Activated T-cell treated with anti-CD3 and anti-CD28 coated beads, Interleukin-2, amount 50 U/mL, for 4 hours (primary cell): Measurements from ENCODE around the gene C1orf52. TPM values are rescaled to one million over a fixed set of nuclear protein-coding genes. Genes with fewer than 3 reads are reported as not detected.
"Not testable (repeated sequence)": the region's sequence is repeated elsewhere in the genome, so short reads cannot be mapped to it uniquely, and the experiment has no call there.

Experiments
- ATAC-seq, 2 donors: fragments of 200-7000 bp; cut with Tn5 transposase; one replicate each; pipeline ENCODE4 v1.10.0; 2021
- DNase-seq: peaks from one replicate; pipeline ENCODE4 v3.0.0-alpha.2; 2020
- H3K27me3 Mint-ChIP-seq: one replicate; pipeline ENCODE4 v1.8.0; 2021; ENCODE audit warnings: low read depth, mixed read lengths
- H3K36me3 Mint-ChIP-seq: one replicate; pipeline ENCODE4 v1.8.0; 2022; ENCODE audit warnings: mixed read lengths; ENCODE audit not compliant: insufficient read depth
- H3K4me1 Mint-ChIP-seq: one replicate; pipeline ENCODE4 v1.8.0; 2021; ENCODE audit warnings: low read depth, mixed read lengths
- H3K4me3 Mint-ChIP-seq: one replicate; pipeline ENCODE4 v1.8.0; 2021; ENCODE audit warnings: mild to moderate bottlenecking, moderate library complexity, mixed read lengths
- H3K9me3 Mint-ChIP-seq: one replicate; pipeline ENCODE4 v1.8.0; 2021; ENCODE audit warnings: mixed read lengths
- total RNA-seq, 3 donors: library from RNA; stranded (reverse); gene quantifications; one replicate each; pipeline ENCODE4 v1.2.1, GENCODE V29; 2021

The C1orf52 gene
- total RNA-seq, 3 donors from 2014 or later, result 29.1 to 36.3 (median 32.5) TPM

DNA sequence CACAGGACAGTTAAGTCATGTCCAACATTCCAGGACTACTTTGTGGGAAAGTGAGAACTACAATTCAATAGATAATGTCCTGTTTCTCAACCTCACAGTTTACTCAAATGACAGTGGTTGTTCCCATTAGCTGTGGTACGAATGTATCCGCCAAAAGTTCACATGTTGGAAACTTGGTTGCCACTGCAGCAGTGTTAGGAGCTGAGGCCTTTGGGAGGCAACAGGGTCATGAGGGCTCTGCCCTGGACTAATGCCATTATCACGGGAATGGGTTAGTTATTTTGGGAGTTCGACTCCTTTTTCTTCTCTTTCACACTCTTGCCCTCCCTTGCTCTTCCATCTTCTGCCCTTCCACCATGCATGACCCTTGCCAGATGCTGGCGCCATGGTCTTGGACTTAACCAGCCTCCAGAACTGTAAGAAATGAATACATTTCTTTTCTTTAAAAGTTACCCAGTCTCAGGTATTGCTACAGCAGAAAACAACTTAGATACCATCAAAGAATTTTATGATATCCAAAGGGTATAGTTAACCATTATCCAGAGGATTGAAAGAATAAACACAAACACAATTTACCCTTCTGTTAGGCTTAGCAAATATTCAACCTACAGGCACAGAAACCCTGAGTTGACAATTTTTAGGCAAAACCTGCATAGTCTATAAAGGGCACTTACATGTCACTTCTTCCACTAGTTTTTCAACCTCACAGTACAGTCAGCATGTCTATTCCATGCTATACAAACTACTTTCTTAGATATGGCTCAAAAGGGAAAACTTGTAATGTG is 9.5 kb upstream of the C1orf52 start:
- ATAC-seq, result no peak
- Mint-ChIP-seq H3K4me3 (no peak overlapping the region), H3K9me3 (no peaks in the 10 kb centered on the region), H3K4me1 (peaks cover 43% of the 10 kb centered on the region), H3K27me3 (no peaks in the 10 kb centered on the region), H3K36me3 (peaks cover 40% of the 10 kb centered on the region)
- DNase-seq, result no peak

DNA sequence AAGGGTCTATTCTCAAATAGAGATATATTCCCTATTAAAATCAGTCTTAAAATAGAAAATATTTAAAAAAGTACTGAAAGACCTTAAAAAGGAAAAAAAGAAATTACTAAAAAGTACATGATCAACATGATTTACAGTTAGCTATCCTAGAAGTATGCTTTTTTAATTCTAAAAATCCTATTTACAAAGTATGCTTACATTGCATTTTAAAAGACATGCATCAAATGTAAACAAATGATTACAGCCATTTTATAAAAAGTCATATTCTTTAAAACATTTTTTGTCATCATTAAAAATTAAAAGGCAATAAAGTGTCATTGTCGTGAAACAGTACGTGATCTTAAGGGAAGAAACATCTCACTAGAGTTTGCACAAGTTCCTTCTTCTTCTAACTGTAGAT is 7.9 kb upstream of the C1orf52 start:
- DNase-seq, result no peak
- H3K9me3 Mint-ChIP-seq, result no peaks in the 10 kb centered on the region
- peaks cover 33% of the 10 kb centered on the region for H3K36me3 Mint-ChIP-seq
- no peak overlapping the region for H3K4me3 Mint-ChIP-seq
- ATAC-seq, result no peak
- H3K27me3 Mint-ChIP-seq, result no peaks in the 10 kb centered on the region
- peaks cover 28% of the 10 kb centered on the region for H3K4me1 Mint-ChIP-seq

DNA sequence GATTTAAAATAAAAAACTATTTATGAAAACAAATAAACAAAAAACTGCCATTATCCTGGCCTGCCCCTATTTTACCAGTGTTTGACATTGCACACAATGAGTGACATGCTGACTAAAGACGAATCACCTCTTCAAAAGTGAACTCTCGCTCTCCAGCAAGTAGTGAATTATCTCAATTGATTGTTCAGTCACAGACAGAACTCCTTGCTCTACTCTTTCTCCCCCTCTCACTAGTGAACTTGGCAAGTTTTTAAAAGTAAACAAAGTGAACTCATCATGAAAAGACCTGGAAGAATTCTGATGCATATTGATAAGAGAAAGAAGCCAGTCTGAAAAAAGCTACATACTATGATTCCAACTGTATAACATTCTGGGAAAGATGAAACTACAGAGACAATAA is 4.7 kb upstream of the C1orf52 start:
- no peaks in the 10 kb centered on the region for H3K9me3 Mint-ChIP-seq
- no peaks in the 10 kb centered on the region for H3K27me3 Mint-ChIP-seq
- no peak for ATAC-seq
- H3K4me3 Mint-ChIP-seq, result no peak overlapping the region
- peaks cover 13% of the 10 kb centered on the region for H3K4me1 Mint-ChIP-seq
- no peak for DNase-seq
- peaks cover 16% of the 10 kb centered on the region for H3K36me3 Mint-ChIP-seq

DNA sequence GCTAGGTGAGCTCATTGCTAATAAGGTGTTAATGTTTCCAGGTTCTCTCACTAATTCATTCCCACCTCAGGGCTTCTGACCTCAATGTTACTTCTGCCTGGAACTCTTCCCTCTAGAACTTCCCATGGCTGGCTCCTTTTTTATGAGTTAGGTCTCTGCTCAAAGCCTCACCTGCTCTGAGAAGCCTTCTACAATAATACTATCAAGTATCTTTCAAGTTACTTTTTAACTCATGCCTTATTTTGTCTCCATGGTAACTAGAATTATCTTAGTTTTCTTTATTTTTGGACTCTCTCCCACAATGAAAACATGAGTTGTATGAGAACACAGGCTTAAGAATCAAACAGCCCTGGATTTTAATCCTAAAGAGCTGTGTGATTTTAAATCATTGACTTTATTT is 3.5 kb upstream of the C1orf52 start:
- H3K4me1 Mint-ChIP-seq, result peaks cover 17% of the 10 kb centered on the region
- ATAC-seq, result no peak
- DNase-seq, result no peak
- no peak overlapping the region for H3K4me3 Mint-ChIP-seq
- H3K27me3 Mint-ChIP-seq, result no peaks in the 10 kb centered on the region
- peaks cover 18% of the 10 kb centered on the region for H3K36me3 Mint-ChIP-seq
- no peaks in the 10 kb centered on the region for H3K9me3 Mint-ChIP-seq

DNA sequence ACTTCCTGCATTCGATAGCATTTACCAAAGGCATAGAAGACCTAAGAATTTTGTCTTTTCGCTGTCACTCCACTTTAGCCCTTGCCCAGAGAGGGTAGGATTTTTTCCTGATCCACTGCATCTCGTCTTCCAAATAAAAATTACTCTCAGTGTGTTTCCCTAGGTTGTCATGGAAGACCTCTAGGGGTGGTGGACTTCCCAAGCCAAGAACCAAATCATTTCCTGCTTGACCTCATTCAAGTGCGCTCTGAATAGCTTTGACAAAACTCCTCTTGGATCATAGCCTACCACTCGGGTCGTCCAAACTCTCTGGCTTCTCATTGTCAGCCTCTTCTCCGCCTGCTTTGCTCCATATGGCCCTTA is 431 bp upstream of the C1orf52 start:
- no peak for ATAC-seq
- Mint-ChIP-seq H3K27me3 (no peaks in the 10 kb centered on the region), H3K9me3 (no peaks in the 10 kb centered on the region), H3K4me3 (peak overlapping the region; percentile 97), H3K4me1 (peaks cover 34% of the 10 kb centered on the region), H3K36me3 (peaks cover 28% of the 10 kb centered on the region)
- no peak for DNase-seq

DNA sequence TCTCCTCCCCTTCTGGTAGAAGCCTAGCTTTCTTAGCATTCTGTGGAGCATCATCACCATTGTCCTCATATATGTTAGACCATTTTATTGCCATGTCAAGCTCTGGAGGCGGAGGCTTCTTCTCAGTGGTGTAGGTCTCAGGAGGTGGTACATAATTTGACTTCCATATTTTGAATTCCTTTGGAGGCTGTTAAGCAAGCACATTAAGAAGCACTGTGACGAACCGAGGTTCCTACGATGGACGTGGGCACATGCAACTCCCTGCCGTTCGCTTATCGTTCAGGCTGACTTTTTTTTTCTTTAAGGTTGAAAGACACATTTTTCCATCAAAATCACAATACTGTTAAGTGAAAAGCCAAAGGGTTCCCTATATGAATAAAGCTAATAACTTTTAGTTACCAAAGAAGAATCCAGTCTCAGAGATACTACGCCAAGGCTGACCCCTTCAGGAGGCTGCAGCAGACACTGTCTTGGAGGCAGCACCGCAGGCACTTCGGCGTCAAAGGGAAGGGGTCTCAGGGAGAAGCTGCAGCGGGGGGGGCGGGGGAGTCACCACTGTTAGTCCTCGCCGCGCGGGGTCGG is 835 bp downstream of the C1orf52 start:
- no peak for DNase-seq
- peak overlapping the region; percentile 97 for H3K4me3 Mint-ChIP-seq
- H3K36me3 Mint-ChIP-seq, result peaks cover 23% of the 10 kb centered on the region
- H3K9me3 Mint-ChIP-seq, result no peaks in the 10 kb centered on the region
- no peaks in the 10 kb centered on the region for H3K27me3 Mint-ChIP-seq
- ATAC-seq, result peak in 1 of 2 donors; percentile 25
- peaks cover 42% of the 10 kb centered on the region for H3K4me1 Mint-ChIP-seq

DNA sequence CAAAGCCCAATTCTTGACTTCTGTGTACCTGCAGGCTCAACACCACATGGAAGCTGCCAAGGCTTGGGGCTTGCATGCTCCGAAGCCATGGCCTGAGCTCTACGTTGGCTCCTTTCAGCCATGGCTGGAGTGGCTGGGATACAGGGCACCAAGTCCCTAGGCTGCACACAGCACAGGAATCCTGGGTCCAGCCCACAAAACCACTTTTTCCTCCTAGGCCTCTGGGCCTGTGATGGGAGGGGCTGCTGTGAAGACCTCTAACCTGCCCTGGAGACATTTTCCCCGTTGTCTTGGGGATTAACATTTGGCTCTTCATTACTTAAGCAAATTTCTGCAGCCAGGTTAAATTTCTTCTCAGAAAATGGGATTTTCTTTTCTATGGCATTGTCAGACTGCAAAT is 10.4 kb downstream of the C1orf52 start:
- H3K9me3 Mint-ChIP-seq, ATAC-seq, DNase-seq, H3K4me3 Mint-ChIP-seq, H3K27me3 Mint-ChIP-seq: not testable (repeated sequence)
- peaks cover 18% of the 10 kb centered on the region for H3K36me3 Mint-ChIP-seq
- peaks cover 14% of the 10 kb centered on the region for H3K4me1 Mint-ChIP-seq

DNA sequence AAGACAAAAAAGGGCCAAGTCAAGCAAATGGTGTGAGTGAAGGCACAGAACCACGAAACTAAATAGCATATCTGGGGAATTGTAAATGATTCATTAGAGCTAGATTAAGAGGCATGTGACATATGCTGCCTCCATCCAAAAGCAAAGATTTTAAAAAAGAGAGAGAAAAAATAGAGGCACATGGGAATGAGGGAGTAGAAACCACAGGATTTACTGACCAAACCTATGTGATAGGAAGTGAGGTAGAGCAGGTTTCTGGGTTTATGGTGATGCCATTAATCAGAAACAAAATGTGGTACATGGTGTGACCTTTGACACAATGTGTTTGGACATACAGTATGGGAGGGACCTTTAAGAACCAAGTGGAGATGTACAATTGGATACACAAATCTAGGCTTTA is 13.6 kb downstream of the C1orf52 start:
- DNase-seq (no peak), ATAC-seq (no peak)
- Mint-ChIP-seq H3K4me3 (no peak overlapping the region), H3K4me1 (peaks cover 8% of the 10 kb centered on the region), H3K36me3 (peaks cover 12% of the 10 kb centered on the region), H3K9me3 (peaks cover 4% of the 10 kb centered on the region), H3K27me3 (no peaks in the 10 kb centered on the region)

DNA sequence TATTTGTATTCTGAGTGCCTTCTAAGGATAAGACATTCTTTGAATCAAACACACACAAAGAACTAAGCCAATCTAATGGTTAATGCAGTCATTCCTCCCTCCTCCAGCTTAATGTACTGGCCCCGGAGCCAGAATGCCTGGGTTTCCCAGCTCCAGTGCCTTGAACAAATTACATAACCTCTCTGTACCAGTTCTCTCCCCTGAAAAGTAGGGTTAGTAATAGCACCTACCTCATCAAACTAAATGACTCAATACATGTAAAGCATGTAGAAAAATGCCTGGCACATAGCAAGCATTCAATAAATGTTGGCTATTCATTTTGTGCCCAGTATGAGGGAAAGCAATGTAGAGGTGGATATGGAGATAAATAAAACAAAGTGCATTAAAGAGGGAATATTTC is 14.0 kb downstream of the C1orf52 start:
- H3K4me3 Mint-ChIP-seq, result no peak overlapping the region
- H3K27me3 Mint-ChIP-seq, result no peaks in the 10 kb centered on the region
- peaks cover 4% of the 10 kb centered on the region for H3K9me3 Mint-ChIP-seq
- ATAC-seq, result no peak
- peaks cover 10% of the 10 kb centered on the region for H3K4me1 Mint-ChIP-seq
- DNase-seq, result no peak
- peaks cover 10% of the 10 kb centered on the region for H3K36me3 Mint-ChIP-seq

DNA sequence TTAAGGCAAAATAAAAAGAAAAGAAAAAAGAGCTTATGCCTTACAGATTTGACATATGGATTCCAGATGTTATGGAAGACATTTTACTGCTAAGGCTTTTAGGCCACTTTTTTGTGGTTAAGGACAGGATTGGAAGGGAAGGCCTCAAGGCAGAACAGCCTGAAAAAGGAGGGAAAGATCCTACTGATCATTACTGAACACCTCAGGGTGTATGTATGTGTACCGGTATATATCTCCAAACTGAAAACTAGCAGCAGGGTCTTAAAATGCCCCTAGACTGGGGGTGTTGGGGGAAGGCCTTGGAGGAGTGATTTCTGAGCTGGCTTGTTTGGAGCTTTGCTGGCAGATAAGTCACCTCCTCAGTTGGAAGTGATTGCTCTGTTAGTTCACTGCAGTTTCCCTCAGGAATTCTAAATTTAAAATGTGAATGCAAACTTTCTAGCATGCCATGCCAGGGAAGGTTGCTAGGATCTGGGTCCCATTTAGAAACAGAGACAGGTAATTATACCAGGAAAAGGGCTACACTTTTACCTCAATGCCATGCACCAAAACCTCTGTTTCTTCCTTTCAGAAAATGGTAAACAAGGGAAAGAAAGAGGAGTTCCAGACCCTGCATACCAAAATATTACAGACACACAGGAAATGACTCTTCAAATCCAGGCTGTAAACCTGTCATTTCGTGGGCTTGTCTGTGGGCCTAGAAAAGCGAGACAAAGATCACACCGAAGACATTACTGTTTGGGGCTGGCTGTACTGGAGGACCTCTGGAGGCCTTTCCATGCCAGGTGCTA is 15.0 kb downstream of the C1orf52 start:
- ATAC-seq, result no peak

DNA sequence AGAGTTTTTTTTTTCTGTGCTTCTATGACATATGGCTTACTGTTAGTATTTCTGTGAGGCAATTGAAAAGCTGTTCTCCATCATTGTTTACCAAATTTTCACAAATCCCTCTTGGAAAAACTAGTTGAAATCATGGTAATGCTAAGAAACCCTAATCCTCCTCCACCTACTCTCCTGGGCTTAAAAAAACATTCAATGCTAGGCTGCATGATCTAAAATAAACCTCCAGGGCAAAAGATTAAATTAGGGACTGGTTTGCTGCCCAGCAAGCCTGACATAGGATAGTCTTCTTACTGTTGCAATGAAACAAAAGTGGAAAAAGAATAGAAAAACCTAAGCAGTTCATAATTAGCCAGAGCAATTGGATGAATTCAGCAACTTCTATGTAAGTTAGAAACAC is 16.1 kb downstream of the C1orf52 start:
- DNase-seq, result no peak
- H3K4me1 Mint-ChIP-seq, result peaks cover 10% of the 10 kb centered on the region
- H3K36me3 Mint-ChIP-seq, result no peaks in the 10 kb centered on the region
- no peaks in the 10 kb centered on the region for H3K9me3 Mint-ChIP-seq
- no peak for ATAC-seq
- H3K4me3 Mint-ChIP-seq, result no peak overlapping the region
- H3K27me3 Mint-ChIP-seq, result no peaks in the 10 kb centered on the region

More for the DNA sequence above, 15.0 kb downstream of the C1orf52 start:
- no peak overlapping the region for H3K4me3 Mint-ChIP-seq
- no peaks in the 10 kb centered on the region for H3K27me3 Mint-ChIP-seq
- peaks cover 10% of the 10 kb centered on the region for H3K4me1 Mint-ChIP-seq
- no peak for DNase-seq
- peaks cover 2% of the 10 kb centered on the region for H3K9me3 Mint-ChIP-seq
- H3K36me3 Mint-ChIP-seq, result peaks cover 1% of the 10 kb centered on the region

DNA sequence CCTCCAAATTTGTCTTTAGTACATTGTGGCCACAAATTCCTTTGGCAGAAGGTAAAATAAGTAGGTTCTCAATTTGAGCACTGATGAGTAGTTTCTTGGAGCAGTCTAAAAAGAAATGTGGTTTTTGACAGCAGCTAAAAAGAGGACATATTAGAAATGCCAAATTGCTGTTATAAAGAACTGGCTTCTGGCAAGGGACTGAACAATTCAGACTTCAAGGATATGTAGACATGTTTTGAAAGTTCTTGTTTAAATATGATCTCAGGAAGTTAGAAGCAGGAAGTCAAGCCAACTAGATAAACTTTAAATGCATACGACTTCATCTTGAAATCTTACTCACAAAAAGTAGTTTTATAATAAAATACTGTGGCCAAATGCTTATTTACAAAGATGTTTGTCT is 18.8 kb downstream of the C1orf52 start:
- ATAC-seq, result no peak
- Mint-ChIP-seq H3K36me3 (no peaks in the 10 kb centered on the region), H3K4me3 (no peak overlapping the region), H3K27me3 (peaks cover 6% of the 10 kb centered on the region), H3K9me3 (no peaks in the 10 kb centered on the region), H3K4me1 (peaks cover 10% of the 10 kb centered on the region)
- no peak for DNase-seq

DNA sequence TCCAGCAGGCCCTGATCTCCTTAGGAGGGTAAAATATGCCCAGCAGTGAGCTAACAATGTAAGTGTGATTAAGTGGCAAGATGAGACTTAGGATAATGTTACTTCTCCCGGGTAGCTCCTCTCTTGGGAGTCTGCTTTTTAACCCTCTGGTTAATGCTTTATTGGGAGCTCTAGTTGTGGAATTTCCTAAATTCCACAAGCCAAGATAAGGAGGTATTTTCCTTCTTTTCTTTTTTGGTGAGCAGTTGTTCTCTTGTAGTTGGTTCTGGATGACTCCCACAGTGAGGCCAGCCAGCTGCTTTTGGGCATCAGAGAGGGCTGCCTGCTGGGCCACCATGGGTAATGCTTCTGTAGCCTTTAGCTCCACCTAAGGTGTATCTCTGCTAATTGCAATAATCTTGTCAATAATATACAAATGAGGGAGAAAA is 19.3 kb downstream of the C1orf52 start:
- peaks cover 10% of the 10 kb centered on the region for H3K4me1 Mint-ChIP-seq
- H3K9me3 Mint-ChIP-seq, result no peaks in the 10 kb centered on the region
- no peak for DNase-seq
- H3K27me3 Mint-ChIP-seq, result peaks cover 6% of the 10 kb centered on the region
- no peaks in the 10 kb centered on the region for H3K36me3 Mint-ChIP-seq
- ATAC-seq, result peak in 1 of 2 donors; percentile 40
- H3K4me3 Mint-ChIP-seq, result no peak overlapping the region

DNA sequence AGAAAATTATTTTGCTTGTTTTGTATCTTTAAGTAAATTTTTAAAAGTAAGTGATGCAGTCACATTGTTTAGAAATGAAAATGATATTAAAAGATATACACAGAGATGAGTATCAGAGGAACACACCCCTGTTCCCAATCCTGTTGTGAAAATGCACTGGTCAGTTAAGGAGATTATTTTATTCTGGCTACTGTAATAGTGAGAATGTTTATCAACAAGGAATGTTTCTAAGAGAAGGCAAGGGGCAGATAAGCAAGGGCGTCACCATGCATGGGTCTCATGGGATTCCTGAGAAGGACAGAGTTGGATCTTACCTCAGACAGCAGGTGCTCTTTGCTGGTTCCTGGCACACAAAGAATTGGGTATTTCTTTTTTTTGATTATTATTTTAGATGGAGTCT is 21.8 kb downstream of the C1orf52 start:
- H3K4me3 Mint-ChIP-seq, result no peak overlapping the region
- H3K27me3 Mint-ChIP-seq, result peaks cover 6% of the 10 kb centered on the region
- no peak for ATAC-seq
- no peak for DNase-seq
- H3K36me3 Mint-ChIP-seq, result no peaks in the 10 kb centered on the region
- H3K9me3 Mint-ChIP-seq, result no peaks in the 10 kb centered on the region
- peaks cover 10% of the 10 kb centered on the region for H3K4me1 Mint-ChIP-seq
